HEK293 (cell line): ENCODE results near the gene DOP1B.
A peak's percentile ranks its signal among the peaks of the same experiment; 100 is the strongest.

Experiments
- GFI1B ChIP-seq: fragments of 450-650 bp; formaldehyde crosslinking; IDR thresholded peaks from 2 replicates; pipeline ENCODE4 v1.5.1; 2016; ENCODE audit warnings: missing biosample characterization, missing genetic modification characterization
- GLIS1 ChIP-seq: fragments of 450-650 bp; formaldehyde crosslinking; IDR thresholded peaks from 2 replicates; pipeline ENCODE4 v1.5.1; 2016; ENCODE audit warnings: missing biosample characterization, missing genetic modification characterization
- HOXA7 ChIP-seq: sonication (generic); formaldehyde crosslinking; IDR thresholded peaks from 2 replicates; pipeline ENCODE4 v1.8.1; 2022; ENCODE audit warnings: missing genetic modification reagents, borderline replicate concordance
- KLF1 ChIP-seq: fragments of 450-650 bp; formaldehyde crosslinking; IDR thresholded peaks from 2 replicates; pipeline ENCODE4 v1.5.1; 2016; ENCODE audit warnings: missing biosample characterization, missing genetic modification characterization
- KLF8 ChIP-seq: fragments of 450-650 bp; formaldehyde crosslinking; IDR thresholded peaks from 2 replicates; pipeline ENCODE4 v1.5.1; 2016; ENCODE audit warnings: missing biosample characterization, missing genetic modification characterization
- MZF1 ChIP-seq: fragments of 450-650 bp; formaldehyde crosslinking; IDR thresholded peaks from 2 replicates; pipeline ENCODE4 v1.5.1; 2017; ENCODE audit warnings: missing biosample characterization, missing genetic modification characterization, borderline replicate concordance
- PRDM2 ChIP-seq: fragments of 450-650 bp; formaldehyde crosslinking; IDR thresholded peaks from 2 replicates; pipeline ENCODE4 v1.5.1; 2016; ENCODE audit warnings: missing biosample characterization, missing genetic modification characterization, borderline replicate concordance
- ZBTB1 ChIP-seq: fragments of 450-650 bp; formaldehyde crosslinking; IDR thresholded peaks from 2 replicates; pipeline ENCODE4 v1.5.1; 2016; ENCODE audit warnings: missing biosample characterization, missing genetic modification characterization
- ZBTB17 ChIP-seq: fragments of 450-650 bp; formaldehyde crosslinking; IDR thresholded peaks from 2 replicates; pipeline ENCODE4 v1.5.1; 2016; ENCODE audit warnings: missing biosample characterization, missing genetic modification characterization
- ZFHX2 ChIP-seq: fragments of 450-650 bp; formaldehyde crosslinking; conservative IDR thresholded peaks from 2 replicates; pipeline ENCODE4 v1.5.1; 2016; ENCODE audit warnings: missing biosample characterization, missing genetic modification characterization
- ZFP69B ChIP-seq: fragments of 450-650 bp; formaldehyde crosslinking; IDR thresholded peaks from 2 replicates; pipeline ENCODE4 v1.5.1; 2016; ENCODE audit warnings: missing biosample characterization, missing genetic modification characterization
- ZNF10 ChIP-seq: fragments of 450-650 bp; formaldehyde crosslinking; IDR thresholded peaks from 2 replicates; pipeline ENCODE4 v1.5.1; 2017; ENCODE audit warnings: missing biosample characterization, missing genetic modification characterization
- ZNF140 ChIP-seq: fragments of 450-650 bp; formaldehyde crosslinking; IDR thresholded peaks from 2 replicates; pipeline ENCODE4 v1.5.1; 2016; ENCODE audit warnings: missing biosample characterization, missing genetic modification characterization
- ZNF169 ChIP-seq: fragments of 450-650 bp; formaldehyde crosslinking; IDR thresholded peaks from 2 replicates; pipeline ENCODE4 v1.5.1; 2016; ENCODE audit warnings: missing biosample characterization, missing genetic modification characterization
- ZNF239 ChIP-seq: fragments of 450-650 bp; formaldehyde crosslinking; IDR thresholded peaks from 2 replicates; pipeline ENCODE4 v1.5.1; 2016; ENCODE audit warnings: missing biosample characterization, missing genetic modification characterization
- ZNF335 ChIP-seq: fragments of 450-650 bp; formaldehyde crosslinking; conservative IDR thresholded peaks from 2 replicates; pipeline ENCODE4 v1.5.1; 2016; ENCODE audit warnings: missing biosample characterization, missing genetic modification characterization
- ZNF354C ChIP-seq: fragments of 450-650 bp; formaldehyde crosslinking; IDR thresholded peaks from 2 replicates; pipeline ENCODE4 v1.5.1; 2016; ENCODE audit warnings: missing biosample characterization, missing genetic modification characterization, low read depth, borderline replicate concordance
- ZNF394 ChIP-seq: fragments of 450-650 bp; formaldehyde crosslinking; IDR thresholded peaks from 2 replicates; pipeline ENCODE4 v1.5.1; 2016; ENCODE audit warnings: missing biosample characterization, missing genetic modification characterization, mild to moderate bottlenecking, moderate library complexity, borderline replicate concordance
- ZNF423 ChIP-seq: fragments of 450-650 bp; formaldehyde crosslinking; IDR thresholded peaks from 2 replicates; pipeline ENCODE4 v1.5.1; 2016; ENCODE audit warnings: missing biosample characterization, missing genetic modification characterization
- ZNF473 ChIP-seq: fragments of 450-650 bp; formaldehyde crosslinking; IDR thresholded peaks from 2 replicates; pipeline ENCODE4 v1.5.1; 2017; ENCODE audit warnings: missing biosample characterization, missing genetic modification characterization
- ZNF501 ChIP-seq: fragments of 450-650 bp; formaldehyde crosslinking; IDR thresholded peaks from 2 replicates; pipeline ENCODE4 v1.5.1; 2016; ENCODE audit warnings: missing biosample characterization, missing genetic modification characterization
- ZNF558 ChIP-seq: fragments of 450-650 bp; formaldehyde crosslinking; IDR thresholded peaks from 2 replicates; pipeline ENCODE4 v1.5.1; 2016; ENCODE audit warnings: missing biosample characterization, missing genetic modification characterization
- ZNF768 ChIP-seq: fragments of 450-650 bp; formaldehyde crosslinking; IDR thresholded peaks from 2 replicates; pipeline ENCODE4 v1.5.1; 2018; ENCODE audit warnings: missing biosample characterization, mild to moderate bottlenecking, missing genetic modification characterization
- TF ChIP-seq, protein P1 (sequence below): fragments of 450-650 bp; formaldehyde crosslinking; IDR thresholded peaks from 2 replicates; pipeline ENCODE4 v1.5.1; 2016; ENCODE audit warnings: missing biosample characterization, missing genetic modification characterization
- TF ChIP-seq, protein P2 (sequence below): fragments of 450-650 bp; formaldehyde crosslinking; IDR thresholded peaks from 2 replicates; pipeline ENCODE4 v1.5.1; 2016; ENCODE audit warnings: missing biosample characterization, missing genetic modification characterization
- TF ChIP-seq, protein P3 (sequence below): fragments of 450-650 bp; formaldehyde crosslinking; IDR thresholded peaks from 2 replicates; pipeline ENCODE4 v1.5.1; 2016; ENCODE audit warnings: missing biosample characterization, missing genetic modification characterization
- TF ChIP-seq, protein P4 (sequence below): fragments of 450-650 bp; formaldehyde crosslinking; IDR thresholded peaks from 2 replicates; pipeline ENCODE4 v1.5.1; 2017; ENCODE audit warnings: missing biosample characterization, missing genetic modification characterization

Gene DOP1B

DNA sequence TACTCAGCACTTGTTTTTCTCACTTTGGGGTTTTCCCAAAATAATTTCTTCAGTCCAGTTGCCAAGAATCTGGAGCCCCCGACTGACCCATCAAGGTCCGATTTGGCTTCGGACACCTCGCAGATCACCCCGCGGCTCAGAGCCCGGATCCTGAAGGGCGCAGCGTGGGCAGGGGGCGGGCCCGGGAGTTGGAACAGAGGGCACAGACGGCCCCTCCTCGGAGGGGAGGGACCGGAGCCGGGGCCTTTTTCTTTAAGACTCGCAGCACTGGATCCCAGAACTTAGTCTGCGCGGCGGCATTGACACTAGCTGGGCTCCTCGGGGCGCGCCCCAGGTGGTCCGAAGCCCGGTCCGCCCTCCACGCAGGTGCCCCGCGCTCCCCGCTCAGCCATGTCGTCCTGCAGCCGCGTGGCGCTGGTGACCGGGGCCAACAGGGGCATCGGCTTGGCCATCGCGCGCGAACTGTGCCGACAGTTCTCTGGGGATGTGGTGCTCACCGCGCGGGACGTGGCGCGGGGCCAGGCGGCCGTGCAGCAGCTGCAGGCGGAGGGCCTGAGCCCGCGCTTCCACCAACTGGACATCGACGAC, 21.7 kb upstream of the DOP1B start, which contains the start of gene CBR3 (continued):
- TF ChIP-seq, protein P1, sequence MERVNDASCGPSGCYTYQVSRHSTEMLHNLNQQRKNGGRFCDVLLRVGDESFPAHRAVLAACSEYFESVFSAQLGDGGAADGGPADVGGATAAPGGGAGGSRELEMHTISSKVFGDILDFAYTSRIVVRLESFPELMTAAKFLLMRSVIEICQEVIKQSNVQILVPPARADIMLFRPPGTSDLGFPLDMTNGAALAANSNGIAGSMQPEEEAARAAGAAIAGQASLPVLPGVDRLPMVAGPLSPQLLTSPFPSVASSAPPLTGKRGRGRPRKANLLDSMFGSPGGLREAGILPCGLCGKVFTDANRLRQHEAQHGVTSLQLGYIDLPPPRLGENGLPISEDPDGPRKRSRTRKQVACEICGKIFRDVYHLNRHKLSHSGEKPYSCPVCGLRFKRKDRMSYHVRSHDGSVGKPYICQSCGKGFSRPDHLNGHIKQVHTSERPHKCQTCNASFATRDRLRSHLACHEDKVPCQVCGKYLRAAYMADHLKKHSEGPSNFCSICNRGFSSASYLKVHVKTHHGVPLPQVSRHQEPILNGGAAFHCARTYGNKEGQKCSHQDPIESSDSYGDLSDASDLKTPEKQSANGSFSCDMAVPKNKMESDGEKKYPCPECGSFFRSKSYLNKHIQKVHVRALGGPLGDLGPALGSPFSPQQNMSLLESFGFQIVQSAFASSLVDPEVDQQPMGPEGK (tag by site-specific recombination): no peak
- TF ChIP-seq ZFHX2 (tag by site-specific recombination) (no peak), HOXA7 (CRISPR knock-in tag) (no peak), ZBTB17 (tag by site-specific recombination) (peak; percentile 56), ZNF423 (no peak), ZNF354C (no peak), ZNF473 (tag by site-specific recombination) (no peak), ZNF335 (tag by site-specific recombination) (peak; percentile 50; the same call in 1 of the 2 replicates), ZNF169 (0 out of 2 replicates have a peak, but pooled peaks have one; percentile 51), GLIS1 (no peak), ZNF768 (tag by site-specific recombination) (no peak), KLF1 (tag by site-specific recombination) (no peak), MZF1 (tag by site-specific recombination) (no peak; the same call in 1 of the 2 replicates), ZNF394 (peak; percentile 50; the same call in 1 of the 2 replicates), ZNF501 (tag by site-specific recombination) (no peak), ZFP69B (tag by site-specific recombination) (no peak; the same call in 1 of the 2 replicates), ZNF558 (no peak), PRDM2 (tag by site-specific recombination) (no peak; the same call in 1 of the 2 replicates), KLF8 (peak; percentile 65; the same call in 1 of the 2 replicates), ZNF140 (tag by site-specific recombination) (no peak), GFI1B (tag by site-specific recombination) (no peak), ZBTB1 (tag by site-specific recombination) (no peak), ZNF239 (tag by site-specific recombination) (peak; percentile 84; the same call in 1 of the 2 replicates), ZNF10 (tag by site-specific recombination) (no peak)
- TF ChIP-seq, protein P2, sequence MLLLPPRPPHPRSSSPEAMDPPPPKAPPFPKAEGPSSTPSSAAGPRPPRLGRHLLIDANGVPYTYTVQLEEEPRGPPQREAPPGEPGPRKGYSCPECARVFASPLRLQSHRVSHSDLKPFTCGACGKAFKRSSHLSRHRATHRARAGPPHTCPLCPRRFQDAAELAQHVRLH (tag by site-specific recombination): no peak
- TF ChIP-seq, protein P3, sequence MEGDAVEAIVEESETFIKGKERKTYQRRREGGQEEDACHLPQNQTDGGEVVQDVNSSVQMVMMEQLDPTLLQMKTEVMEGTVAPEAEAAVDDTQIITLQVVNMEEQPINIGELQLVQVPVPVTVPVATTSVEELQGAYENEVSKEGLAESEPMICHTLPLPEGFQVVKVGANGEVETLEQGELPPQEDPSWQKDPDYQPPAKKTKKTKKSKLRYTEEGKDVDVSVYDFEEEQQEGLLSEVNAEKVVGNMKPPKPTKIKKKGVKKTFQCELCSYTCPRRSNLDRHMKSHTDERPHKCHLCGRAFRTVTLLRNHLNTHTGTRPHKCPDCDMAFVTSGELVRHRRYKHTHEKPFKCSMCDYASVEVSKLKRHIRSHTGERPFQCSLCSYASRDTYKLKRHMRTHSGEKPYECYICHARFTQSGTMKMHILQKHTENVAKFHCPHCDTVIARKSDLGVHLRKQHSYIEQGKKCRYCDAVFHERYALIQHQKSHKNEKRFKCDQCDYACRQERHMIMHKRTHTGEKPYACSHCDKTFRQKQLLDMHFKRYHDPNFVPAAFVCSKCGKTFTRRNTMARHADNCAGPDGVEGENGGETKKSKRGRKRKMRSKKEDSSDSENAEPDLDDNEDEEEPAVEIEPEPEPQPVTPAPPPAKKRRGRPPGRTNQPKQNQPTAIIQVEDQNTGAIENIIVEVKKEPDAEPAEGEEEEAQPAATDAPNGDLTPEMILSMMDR (tag by site-specific recombination): no peak; the same call in 1 of the 2 replicates
- TF ChIP-seq, protein P4, sequence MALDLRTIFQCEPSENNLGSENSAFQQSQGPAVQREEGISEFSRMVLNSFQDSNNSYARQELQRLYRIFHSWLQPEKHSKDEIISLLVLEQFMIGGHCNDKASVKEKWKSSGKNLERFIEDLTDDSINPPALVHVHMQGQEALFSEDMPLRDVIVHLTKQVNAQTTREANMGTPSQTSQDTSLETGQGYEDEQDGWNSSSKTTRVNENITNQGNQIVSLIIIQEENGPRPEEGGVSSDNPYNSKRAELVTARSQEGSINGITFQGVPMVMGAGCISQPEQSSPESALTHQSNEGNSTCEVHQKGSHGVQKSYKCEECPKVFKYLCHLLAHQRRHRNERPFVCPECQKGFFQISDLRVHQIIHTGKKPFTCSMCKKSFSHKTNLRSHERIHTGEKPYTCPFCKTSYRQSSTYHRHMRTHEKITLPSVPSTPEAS (tag by site-specific recombination): peak; percentile 34; the same call in 1 of the 2 replicates
